ENCODE measurements around the gene TSC22D4.

Gene TSC22D4

DNA sequence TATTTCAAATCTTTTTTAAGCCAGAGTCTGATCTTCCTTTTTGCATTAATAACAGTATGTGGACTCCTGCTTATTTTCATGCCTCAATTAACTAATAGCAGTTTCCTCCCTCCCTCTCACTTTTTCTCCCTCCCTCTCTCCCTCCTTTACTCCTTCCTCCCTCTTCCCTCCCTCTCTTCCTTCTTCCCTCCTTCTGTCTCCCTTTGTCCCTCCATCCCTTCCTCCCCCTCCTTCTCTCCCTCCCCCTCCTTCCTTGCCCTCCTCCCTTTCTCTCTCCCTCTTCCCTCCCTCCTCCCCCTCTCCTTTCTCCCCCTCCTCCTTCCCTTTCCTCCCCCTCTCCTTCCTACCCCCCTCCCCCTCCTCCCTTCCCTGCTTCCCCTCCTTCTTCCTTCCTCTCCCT lies 52.5 kb downstream of the TSC22D4 start:
- DNase-seq: no peak

DNA sequence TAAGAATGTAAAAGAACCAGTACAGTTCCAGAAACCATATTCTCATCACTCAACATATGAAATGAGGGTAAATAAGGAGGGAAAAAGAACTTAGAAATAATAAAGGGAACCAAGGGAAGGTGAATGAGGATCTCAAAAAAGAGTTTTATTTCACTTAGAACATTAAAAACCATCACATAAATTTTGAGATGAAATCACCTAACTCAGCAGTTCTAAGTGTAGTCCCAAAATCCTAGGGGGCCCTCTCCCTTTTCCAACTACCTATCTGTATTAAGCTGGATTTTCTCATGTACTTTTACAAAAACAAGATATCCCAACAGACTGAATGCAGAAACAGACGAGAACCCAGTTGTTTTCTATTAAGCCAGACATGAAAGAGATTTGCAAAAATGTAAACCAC lies 53.7 kb downstream of the TSC22D4 start:
- DNase-seq: no peak

DNA sequence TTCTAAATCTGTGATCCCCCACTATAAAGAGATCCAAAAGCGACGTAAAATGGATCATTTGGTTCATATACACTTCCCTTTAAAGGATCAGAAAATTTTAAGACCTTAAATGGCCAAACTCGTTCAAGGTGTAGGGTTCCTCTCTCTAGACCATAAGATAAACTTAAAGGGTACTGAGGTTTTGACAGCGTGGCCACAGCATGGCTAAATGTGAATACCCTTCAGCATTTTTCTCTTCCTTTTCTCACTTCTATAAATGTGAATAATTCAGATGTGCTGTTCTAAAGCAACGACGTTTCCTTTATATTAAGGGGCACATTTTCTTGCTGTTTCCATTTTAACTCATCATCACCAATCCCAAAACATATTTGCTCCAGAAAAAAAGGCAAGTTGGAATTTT lies 55.7 kb downstream of the TSC22D4 start:
- DNase-seq: no peak

DNA sequence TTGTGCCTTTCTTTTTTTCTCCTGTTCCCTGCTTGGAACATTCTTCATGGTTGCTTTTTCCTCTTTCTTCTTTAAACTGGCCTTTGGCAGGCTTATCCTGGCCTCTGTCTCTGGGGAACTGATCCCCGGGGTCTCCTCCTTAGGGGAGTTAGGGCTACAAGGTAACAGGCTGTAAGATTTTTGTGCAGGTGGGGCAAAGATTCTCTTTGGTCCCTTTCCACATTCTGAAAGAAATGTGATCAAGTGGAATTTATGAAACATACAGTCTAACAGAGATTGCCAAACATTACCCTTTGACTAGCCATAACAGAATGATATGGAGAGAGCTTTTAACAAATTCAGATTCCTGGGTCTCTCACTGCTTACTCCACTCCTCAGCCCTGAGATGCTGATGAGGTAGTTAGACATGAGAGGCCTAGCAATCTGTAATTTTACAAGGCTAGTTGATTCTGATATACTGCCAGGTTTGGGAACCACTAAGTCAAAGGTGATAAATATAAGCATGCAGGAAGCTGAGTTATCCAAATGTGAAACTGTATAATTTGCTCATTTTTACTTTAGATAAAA lies 59.3 kb downstream of the TSC22D4 start:
- no peak for DNase-seq

DNA sequence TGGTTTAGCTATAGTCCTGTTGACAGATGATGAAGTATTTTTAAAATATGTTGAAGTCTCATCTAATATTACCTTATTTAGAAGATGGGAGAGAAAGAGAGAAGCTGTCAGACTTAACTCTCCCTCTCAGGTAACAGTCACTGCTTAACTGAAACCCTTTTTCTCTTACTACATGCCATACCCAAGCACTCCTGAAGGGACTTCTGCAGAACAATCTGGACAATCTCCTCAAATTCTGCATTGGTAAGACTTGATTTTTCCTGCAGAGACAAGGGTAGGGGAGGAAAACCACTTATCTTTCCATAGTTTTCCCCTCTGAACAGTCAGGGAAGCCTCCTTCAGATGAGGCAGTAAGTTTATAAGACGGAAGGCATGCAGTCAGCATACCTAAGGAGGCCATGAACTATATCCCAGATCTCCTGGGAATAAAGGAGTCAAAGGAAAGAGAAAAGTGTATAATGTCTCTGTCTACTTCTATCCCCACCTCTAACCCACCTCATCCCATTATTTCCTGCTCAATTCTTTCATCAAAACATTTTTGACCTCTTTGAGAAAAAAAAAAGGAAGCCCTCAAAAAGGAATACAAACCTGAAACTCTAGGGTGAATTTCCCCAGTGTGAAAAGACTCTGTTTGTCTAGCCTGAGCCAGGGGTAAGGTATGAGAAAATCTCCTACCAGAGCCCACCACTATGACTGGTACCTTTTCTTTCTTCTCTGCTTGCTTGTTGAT lies 59.9 kb downstream of the TSC22D4 start:
- DNase-seq: no peak
